CD4-positive, alpha-beta T cell treated with Interleukin-1 beta for 1 hour (primary cell): ENCODE measurements around the gene NOS3.
"Not testable (repeated sequence)": the region's sequence is repeated elsewhere in the genome, so short reads cannot be mapped to it uniquely, and the experiment has no call there.

ENCODE experiments used
- DNase-seq, 2 donors: peaks; one replicate each; pipeline ENCODE4 v3.0.0-alpha.2; 2020 to 2022

Gene NOS3

DNA sequence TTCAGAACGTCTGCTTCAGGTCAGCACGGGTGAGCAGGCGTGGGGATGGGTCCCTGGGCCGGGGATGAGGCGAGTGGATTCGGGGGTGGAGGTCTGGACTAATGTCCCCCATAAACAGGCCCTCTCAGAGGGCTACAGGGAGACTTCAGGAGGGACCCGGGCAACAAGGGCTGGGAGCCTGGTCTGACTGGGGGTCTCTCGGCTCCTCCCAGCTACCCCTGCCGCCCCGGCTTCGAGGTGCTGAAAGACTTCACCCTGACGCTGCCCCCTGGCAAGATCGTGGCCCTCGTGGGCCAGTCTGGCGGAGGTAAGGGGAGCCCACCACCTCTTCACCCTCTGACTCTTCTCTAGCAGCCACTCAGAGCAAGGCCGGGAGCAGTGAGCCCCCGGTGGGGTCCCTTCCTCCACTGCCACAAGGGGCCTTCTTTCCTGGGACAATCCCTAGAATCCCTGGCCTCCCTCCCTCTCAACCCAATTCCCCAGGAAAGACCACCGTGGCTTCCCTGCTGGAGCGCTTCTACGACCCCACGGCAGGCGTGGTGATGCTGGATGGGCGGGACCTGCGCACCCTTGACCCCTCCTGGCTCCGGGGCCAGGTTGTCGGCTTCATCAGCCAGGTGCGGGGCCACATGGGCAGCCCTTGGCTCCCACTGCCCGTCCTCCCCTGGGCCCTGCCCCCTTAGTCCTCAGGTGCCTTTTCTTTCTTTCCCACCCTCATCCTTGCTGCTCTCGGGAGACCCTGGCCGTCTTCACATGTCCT is 50.0 kb downstream of the NOS3 start:
- no peak for DNase-seq

DNA sequence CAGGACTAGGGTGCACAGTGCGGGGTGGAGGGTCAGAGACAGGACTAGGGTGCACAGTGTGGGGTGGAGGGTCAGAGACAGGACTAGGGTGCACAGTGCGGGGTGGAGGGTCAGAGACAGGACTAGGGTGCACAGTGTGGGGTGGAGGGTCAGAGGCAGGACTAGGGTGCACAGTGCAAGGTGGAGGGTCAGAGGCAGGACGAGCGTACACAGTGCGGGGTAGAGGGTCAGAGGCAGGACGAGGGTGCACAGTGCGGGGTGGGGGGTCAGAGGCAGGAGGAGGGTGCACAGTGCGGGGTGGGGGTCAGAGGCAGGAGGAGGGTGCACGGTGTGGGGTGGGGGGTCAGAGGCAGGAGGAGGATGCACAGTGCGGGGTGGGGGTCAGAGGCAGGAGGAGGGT is 52.6 kb downstream of the NOS3 start:
- not testable (repeated sequence) for DNase-seq

DNA sequence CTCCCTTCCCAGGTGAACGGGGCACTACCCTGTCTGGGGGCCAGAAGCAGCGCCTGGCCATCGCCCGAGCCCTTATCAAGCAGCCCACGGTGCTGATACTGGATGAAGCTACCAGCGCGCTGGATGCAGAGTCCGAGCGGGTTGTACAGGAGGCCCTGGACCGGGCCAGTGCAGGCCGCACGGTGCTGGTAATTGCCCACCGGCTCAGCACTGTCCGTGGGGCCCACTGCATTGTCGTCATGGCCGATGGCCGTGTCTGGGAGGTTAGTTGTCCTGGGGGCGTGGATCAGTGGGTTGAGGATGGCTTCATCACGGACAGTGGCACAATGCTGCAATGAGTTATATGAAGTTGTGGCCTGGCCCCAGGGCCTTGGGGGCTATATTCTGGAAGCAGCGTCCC is 53.1 kb downstream of the NOS3 start:
- DNase-seq: no peak

DNA sequence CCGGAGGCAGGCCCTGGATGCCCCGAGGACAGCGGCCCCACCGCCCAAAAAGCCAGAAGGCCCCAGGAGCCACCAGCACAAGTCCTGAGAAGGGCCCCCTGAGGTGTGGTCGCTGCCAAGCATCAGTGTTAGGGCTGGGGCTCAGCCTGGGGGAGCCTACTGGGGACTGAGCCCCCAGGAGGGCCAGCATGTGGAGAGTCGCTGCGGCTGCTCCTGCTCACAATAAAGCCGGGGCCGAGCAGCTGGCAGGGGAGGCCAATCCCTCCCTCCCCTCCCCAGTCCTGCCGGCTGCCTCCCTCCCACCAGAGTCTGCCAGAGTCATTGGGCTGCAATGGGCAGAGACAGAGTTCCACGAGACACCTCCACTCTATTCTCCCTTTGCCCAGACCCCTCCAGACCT is 54.4 kb downstream of the NOS3 start:
- no peak for DNase-seq

DNA sequence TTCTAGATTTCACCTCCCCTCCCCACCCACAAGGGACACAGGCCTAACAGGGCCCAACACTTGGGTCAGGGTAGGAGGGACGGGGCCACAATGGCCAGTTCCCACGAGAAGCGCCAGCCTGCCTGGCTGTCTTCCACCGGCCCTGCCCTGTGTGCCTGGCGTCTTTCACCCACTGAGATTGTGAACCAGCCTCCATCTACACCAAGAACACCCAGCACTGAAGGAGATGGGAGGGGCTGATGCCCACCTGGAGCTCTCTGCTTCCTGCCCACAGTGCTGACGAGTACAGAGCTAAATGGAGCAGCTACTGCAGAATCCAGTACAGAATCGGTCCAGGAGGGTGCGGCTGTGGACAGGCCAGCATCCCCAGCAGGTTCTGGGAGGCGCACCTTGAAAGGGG is 55.1 kb downstream of the NOS3 start:
- DNase-seq: no peak

DNA sequence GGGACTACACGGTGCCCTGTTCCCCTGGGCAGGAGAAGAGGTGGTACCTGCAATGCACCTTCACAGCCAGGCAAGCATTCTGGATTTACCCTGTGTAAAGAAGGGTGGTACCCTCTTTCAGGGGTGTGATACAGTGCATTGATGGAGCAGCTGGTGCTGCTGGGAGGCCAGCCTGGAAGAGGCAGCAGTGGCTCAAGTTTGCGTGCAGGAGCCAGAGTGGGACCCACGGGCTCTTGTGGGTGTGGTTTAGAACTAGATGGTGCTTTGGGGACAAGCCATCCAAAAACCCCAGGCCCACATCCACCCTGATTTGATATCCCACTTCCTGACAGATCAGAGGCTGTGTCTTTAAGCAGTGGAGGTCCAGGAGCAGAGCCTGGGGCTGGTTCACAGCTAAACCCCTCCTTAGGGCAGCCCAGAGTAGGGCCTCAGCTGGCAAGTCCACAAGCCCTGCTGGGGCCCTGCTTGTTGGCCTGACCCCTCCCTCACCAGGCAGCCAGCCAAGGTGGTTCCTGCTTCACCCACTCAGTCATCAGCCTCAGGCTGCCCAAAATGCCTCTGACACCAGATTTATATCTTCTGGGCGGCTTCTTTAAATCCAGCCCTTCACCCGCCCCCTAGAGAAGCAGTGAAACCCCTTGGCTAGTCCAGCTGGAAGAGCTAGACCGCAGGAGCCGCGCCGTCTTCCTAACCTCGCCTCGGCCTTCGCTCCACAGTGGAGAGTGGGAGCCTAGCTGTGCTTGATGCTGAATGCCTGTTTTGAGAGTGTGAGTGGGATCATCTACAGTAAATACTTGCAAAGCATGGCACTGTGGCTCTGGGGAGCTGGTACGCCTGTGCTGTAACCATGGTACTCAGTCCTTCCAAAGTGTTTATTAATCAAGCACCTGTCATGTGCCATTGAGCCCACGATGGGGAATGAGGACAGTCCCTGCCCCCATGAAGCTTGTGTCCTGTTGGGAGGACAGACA is 56.1 kb downstream of the NOS3 start:
- DNase-seq: no peak

DNA sequence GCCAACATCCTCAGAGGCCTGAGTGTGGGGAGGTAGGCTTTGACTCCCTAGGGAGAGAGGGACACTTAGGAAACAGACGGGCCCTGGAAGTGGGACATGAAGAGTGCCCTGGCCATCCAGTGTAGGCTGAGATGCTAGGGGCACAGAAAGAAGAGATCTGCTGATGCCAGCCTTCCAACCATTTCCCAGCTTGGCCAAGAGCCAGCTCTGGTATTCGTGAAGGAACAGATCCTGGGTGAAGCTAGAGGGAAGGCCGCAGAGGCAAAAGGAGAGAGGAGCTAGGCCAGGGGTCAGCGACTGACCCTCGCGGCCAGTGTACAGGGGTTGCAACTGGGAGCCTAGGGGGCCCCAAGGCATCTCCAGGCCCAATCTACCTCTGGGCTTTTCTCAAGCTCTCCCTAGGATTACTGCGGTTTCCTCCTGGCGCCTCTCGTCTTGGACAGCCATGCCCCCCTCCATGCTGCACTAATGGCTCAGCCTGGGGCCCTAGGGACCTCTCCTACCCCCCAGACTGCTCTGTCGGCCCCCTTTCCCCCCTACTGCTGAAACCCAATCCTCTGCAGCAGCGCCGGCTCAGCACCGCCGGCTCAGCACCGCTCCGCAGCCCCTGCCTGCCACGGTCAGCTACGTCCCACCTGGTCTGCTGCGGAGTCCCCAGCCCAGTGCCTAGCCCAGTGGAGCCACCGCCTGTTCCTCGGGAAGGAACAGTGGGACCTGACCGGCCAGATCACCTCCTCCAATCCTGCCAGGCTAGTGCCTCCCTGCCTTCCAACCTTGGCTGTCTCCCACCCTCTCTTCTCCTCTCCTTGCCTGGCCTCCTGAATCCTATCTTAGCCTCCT is 57.4 kb downstream of the NOS3 start, which contains the start of gene ASIC3:
Gene ASIC3, plus strand, starts transcription at position 556 of the 840 bp plus-strand sequence. CDS start 355 bp downstream, outside the sequence.
- DNase-seq: no peak

DNA sequence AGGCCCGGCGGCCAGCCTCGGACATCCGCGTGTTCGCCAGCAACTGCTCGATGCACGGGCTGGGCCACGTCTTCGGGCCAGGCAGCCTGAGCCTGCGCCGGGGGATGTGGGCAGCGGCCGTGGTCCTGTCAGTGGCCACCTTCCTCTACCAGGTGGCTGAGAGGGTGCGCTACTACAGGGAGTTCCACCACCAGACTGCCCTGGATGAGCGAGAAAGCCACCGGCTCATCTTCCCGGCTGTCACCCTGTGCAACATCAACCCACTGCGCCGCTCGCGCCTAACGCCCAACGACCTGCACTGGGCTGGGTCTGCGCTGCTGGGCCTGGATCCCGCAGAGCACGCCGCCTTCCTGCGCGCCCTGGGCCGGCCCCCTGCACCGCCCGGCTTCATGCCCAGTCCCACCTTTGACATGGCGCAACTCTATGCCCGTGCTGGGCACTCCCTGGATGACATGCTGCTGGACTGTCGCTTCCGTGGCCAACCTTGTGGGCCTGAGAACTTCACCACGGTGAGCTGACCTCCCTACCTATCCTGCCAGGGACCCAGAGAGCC is 58.2 kb downstream of the NOS3 start:
- DNase-seq: no peak

DNA sequence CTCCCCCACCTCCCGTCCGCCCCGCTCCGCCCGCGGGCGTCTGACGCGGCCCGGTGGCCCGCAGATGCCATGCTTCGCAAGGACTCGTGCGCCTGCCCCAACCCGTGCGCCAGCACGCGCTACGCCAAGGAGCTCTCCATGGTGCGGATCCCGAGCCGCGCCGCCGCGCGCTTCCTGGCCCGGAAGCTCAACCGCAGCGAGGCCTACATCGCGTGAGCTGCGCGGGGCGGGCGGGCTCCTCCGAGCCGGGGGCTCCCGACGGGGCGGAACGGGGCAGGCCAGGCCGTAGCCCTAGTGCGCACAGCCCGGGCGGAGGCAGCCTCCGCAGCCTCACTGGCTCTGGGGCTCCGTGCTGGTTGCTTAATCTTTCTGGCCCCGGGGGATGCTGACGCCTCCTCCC is 60.3 kb downstream of the NOS3 start:
- peak; percentile 44 to 56 for DNase-seq

DNA sequence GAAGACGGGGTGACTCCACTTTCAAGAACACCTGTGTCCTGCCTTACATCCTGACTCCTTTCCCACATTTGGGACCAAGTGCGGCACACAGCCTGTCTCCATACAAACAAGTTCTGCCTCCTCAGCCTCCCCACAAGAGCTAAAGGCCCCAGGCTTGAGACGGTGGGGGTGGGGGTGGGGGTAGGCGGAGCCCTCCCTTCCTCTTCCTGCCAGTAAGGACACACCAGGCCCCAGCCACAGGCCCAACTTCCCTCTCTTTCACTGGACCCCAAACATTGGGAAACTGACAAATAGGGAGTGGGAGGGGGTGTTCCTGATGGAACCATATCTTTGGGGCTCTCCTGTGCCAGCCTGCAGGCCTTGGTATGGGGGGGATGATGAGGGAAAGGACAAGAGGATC is 62.3 kb downstream of the NOS3 start:
- DNase-seq: no peak

DNA sequence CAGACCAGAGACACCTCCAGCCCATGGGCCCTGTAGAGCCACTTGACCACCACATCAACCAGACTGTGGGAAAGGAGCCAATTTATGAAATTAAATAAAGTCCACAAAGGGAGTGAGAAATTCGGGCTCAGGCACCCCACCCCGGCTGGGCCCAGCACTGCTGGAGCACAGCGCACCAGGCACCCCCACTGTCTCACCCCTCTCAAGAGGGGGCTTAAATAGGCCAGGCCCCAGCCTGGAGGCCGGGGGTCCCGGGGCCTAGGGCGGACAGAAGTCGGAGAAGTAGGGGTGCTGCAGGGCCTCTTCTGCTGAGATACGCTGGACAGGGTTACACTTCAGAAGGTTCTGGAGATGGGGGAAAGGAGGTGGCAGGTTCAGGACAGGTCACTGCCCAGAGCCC is 62.9 kb downstream of the NOS3 start:
- no peak for DNase-seq

DNA sequence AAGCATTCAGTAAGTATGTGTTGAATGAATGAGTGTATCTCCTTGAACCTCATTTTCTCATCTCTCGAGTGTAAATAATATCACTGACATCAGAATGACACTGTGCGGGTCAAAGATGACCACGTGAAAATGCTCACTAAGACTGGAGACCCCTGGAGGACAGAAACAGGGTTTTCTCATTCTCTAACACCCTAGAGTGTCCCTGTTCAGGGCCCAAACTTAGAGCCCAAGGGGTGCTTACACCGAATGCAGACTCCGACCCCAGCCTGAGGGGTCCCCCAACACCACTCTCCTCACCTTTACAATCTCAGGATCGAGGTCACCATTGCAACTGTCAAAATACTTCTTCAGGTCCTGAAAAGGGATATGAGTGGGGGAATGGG is 65.5 kb downstream of the NOS3 start:
- no peak for DNase-seq

DNA sequence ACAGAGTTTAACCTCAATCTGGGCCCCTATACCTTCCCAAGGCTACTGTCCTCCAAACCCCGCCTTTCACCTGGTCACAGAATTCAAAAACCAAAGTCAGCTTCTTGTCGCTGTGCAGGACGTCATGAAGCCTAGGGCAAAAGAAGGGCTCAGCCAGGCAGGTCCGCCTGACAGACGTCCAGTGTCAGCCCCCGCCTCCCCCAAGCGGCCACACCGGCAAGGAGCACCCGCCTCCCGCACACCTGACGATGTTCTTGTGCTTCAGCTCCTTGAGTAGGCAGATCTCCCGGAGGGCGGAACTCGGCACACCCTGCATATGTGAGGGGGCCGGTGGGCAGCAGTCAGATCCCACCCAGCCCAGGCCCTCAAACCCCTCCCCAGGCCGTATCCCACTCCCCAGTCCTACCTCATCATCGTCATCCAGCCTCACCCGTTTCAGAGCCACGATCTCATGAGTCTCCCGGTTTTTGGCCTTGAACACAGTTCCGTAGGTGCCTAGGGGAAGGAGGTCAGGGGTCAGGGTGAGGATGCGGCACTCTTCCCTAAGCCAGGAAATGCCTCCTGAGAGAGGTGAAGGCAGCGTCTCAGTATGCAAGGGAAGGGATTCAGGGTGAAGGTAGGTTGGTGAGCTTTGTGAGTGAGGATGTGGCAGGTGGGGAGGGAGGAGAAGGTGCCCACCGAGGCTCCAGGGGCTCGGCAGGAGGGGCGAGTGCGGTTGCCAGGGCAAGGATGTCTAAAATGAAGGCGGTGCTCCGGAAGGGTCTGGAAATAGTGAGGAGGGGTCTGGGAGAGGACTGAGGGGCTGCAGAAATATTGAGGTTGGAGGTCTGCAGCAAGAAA is 66.1 kb downstream of the NOS3 start:
- DNase-seq: no peak

DNA sequence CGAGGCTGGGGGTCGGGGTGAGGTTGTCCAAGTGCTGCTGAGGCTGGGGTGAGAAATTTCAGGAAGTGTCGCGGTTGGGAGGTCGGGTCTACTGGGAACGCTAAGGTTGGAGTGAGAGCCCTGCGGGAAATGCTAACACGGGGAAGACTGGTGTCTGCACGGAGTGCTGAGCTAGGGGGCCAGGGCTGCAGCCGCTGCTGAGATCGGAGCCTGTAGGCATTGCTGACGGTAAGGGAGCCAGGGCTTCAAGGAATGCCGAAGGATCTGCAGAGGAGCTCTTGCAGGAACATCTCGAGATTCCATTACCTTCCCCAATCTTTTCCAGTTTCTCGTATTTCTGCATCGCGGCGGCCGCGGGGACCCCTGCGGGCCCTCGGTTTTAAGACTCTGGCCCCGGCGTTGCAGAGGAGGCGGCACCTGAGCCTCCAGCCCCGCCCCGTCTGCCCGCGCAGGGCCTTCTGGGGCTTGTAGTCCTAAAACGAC is 66.7 kb downstream of the NOS3 start, which contains the start of gene CDK5:
Gene CDK5, minus strand, starts transcription at position 392 of the 483 bp plus-strand sequence. Its CDS starts 49 bp downstream, at position 343.
- DNase-seq: peak in 1 of 2 donors; percentile 9

DNA sequence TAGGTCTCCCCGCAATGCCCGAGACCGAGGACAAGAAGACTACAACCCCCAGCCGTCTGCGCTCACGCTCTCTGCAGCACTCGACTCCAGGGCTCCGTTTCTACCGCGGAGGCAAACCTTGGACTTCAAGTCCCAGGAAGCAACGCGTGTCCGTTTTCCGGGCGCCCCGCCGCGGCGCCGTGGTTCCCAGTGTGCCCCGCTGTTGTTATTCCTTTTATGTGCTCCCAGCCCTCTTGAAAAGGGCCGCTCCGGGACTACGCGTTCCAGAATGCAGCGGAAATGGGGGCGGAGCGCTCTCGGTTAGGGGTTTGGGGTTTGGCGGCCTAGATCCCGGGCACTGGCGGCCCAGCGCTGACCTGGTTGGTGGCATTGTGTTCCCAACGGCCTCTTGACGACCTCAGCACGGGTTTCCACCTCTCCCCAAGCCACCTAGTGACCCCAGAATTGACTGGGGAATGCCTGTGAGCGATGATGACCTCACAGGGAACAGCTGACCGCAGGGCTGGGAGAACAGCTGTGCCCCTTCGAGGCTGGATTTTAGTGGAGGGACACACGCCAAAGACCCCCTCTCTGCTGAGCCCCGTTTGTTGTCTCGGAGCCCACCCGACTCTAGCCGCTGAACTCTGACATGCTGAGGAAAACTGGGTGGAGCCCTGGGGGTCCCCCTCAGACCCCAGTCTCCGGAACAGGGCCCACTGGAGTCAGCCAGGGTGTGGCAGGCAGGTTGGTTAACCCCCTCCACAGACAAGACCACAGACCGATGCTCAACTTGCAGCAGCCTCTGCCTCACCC is 67.4 kb downstream of the NOS3 start:
- DNase-seq: peak; percentile 98

DNA sequence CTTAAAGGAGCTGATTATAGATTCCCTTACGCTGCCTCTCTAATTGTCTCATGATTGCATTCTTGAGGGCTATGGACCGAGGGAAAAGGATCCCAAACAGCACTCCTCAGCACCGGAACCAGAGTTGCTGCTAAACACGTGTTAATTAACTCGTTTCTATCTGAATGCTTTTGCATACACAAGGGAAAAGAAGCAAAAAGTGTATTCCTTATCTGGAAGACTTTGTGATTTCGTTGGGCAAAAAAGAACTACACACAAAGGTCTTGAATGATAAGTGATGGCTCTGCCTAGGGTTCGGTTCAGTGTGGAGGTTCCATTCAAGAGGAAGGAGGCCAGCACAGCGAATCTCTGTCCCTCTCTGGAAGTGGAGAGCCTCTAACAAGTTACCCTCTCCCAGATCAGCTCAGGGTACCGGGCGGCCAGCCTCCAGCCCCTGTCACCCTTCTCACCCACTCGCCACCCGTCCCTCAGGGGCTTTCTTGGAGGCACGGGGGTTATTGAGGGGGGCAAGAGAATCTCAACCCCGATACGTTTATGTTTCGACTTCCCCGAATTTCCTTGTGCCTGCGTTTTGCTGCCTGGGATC is 68.1 kb downstream of the NOS3 start:
- DNase-seq: peak in 1 of 2 donors; percentile 15

DNA sequence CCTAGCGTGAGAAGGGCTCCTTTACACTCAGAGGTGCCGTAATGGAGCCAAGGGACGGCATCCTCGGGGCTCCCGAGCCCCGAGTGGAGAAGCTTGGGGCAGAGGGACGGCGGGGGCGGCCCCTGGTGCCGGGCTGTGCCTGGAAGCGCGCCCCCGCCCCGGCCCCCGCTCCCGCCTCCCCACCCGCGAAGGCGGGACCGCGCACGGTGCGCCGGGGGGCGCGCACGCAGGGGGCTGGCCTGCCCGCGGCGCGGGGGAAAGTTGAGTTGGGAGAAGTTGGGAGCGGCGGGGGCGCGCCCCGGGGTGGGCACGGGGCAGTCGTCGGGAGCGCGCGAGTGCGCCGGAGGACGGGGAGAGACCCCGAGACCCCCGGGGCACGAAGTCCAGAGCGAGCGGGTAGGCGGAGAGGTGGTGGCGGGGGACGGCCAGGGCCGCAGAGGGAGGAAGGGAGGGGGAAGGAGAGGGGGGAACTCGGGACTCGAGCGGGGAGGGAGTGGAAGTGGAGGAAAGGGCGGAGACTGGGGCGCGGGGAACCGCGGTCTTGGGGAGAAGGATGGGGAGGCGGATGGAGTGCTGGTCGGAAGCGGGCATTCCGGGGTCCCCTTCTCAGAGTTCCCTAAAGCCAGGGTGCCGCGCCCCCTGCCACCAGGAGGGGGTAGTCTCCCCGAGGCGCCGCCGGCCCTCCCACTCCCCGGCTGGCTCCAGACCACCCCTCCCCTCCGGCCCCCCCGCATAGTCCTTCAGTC is 68.7 kb downstream of the NOS3 start, which contains the start of gene SLC4A2:
Gene SLC4A2, plus strand, starts transcription at position 223 of the 746 bp plus-strand sequence. CDS start 2,399 bp downstream, outside the sequence.
- peak; percentile 69 to 72 for DNase-seq

DNA sequence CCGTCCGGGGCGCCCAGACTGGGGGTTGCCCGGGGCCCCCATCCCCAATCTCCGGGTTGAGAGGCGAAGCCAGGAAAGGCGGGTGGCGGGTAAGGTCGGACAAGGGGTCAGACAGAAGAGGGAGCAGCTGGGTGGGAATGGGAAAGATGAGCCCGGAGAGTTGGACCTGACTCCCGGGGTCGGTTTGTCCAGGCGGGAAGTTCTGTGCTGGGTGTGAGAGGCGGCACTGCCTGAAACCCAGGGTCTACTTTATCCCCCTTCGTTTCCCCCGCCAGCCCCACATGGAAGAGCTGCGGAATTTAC is 69.2 kb downstream of the NOS3 start:
- no peak for DNase-seq
